ENCODE measurements around the gene PRMT2.
"Not testable (repeated sequence)": the region's sequence is repeated elsewhere in the genome, so short reads cannot be mapped to it uniquely, and the experiment has no call there.

PRMT2 gene

DNA sequence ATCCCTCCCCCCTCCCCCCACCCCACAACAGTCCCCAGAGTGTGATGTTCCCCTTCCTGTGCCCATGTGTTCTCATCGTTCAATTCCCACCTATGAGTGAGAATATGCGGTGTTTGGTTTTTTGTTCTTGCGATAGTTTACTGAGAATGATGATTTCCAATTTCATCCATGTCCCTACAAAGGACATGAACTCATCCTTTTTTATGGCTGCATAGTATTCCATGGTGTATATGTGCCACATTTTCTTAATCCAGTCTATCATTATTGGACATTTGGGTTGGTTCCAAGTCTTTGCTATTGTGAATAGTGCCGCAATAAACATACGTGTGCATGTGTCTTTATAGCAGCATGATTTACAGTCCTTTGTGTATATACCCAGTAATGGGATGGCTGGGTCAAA, 33.4 kb downstream of the PRMT2 start:
- not testable (repeated sequence) for DNase-seq (ENCODE audit: low spot score)

DNA sequence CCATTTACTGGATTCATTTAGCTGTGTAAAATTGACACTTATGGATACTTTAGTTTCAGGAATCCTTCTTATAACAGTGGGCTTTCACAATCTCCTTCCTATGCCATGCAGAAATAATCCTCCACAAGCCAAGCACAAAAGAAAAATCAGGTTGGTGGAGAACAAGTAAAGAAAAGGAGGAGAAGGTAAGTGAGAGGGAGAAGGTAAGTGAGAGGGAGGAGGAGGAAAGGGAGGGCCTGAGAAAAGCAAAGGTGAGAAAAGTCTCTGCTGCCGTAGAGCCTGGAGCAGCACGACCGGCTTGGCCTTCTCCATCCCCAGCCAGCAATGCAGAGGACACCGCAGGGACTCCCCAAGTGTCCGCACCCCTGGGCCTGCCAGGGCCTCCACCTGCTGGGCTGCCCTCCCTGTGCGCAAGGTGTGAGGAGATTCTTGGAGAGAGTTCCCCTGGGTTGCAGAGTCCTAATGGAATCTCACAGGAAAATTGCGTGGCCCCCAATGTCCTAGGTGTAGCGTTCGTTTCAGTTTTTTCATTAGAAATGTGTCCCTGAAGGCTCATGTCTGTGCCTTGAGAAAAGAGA, 39.0 kb downstream of the PRMT2 start:
- DNase-seq (ENCODE audit: low spot score) = no peak

DNA sequence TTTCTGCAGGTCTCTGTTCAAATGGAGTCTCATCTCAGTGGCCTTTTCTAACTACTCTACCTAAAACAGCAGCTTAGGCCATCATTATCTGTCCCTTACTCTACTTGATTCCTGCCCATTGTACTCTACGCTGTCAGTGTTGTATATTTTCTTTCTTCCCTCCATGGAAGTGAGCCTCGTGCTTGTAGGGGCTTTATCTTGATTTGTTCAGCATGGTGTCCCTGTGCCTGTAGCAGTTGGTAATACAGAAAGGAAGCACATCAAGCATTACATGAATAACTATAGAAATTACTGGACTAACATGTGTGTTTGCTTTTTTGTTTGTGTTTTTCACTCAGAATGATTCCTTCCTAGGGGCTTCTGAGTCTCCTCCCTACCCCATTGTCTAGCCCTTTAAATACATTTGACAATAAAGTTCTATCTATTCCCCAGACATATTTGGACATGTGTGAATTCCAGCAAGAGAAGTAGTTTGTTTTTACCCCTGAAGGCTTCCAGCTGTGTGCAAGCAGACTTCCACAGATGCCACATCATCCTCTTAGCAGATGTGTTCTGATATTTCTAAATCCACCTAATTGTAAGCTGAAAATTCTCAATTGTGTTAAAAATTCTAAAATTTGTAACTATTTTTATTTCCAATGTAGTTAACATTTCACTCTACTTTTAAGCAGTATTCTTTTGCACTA, 40.3 kb downstream of the PRMT2 start:
- no peak for DNase-seq (ENCODE audit: low spot score)

DNA sequence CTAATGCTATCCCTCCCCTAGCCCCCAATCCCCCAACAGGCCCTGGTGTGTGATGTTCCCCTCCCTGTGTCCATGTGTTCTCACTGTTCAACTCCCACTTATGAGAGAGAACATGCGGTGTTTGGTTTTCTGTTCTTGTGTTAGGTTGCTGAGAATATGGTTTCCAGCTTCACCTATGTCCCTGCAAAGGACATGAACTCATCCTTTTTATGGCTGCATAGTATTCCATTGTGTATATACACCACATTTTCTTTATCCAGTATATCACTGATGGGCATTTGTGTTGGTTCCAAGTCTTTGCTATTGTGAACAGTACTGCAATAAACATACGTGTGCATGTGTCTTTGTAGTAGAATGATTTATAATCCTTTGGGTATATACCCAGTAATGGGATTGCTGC, 41.1 kb downstream of the PRMT2 start:
- DNase-seq (ENCODE audit: low spot score) = not testable (repeated sequence)

DNA sequence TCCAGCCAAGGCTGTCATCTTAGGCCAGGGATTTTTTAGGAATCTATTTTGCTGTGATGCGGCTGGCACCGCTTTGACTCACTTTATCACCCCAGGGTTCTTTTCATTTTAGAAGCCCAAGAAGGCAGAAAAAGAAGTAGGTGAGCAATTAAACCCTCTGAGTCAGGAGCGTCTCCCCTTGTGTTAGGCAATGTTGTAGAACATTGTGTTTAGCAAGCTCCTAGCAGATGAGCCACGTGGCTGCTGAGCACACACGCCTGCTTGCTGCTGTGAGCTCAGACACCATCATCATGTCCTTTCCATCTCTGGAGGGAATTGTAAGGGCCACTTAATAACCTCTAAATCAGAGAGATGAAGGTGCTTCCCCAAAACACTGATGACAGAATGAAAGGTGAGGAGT, 46.1 kb downstream of the PRMT2 start:
- DNase-seq (ENCODE audit: low spot score) = not testable (repeated sequence)

- DNase-seq (ENCODE audit: low spot score) = not testable (repeated sequence)
Measured at GRCh38 chr21:46698652-46699051, 63.2 kb downstream of the PRMT2 start.

DNA sequence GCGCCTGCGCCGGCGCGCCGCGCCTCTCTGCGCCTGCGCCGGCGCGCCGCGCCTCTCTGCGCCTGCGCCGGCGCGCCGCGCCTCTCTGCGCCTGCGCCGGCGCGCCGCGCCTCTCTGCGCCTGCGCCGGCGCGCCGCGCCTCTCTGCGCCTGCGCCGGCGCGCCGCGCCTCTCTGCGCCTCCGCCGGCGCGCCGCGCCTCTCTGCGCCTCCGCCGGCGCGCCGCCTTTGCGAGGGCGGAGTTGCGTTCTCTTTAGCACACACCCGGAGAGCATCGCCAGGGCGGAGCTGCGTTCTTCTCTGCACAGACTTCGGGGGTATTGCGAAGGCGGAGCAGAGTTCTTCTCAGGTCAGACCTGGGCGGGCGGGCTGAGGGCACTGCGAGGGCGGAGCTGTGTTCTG, 63.6 kb downstream of the PRMT2 start:
- not testable (repeated sequence) for DNase-seq (ENCODE audit: low spot score)

Measured in HuH-7.5 (cell line).